NCI-H524 treated with DMSO at 0.1 percent for 48 hours (cell line): Measurements from ENCODE around the gene GNAQ.

ENCODE experiments used
- DNase-seq: peaks from one replicate; lab custom pipeline; 2025; lab: John Stamatoyannopoulos, UW

The GNAQ gene

GRCh38 chr9:77974434-77974833 is 57.2 kb downstream of the GNAQ start:
- DNase-seq = no peak

GRCh38 chr9:77969083-77969482 is 62.5 kb downstream of the GNAQ start:
- DNase-seq = no peak

- no peak for DNase-seq
Measured at GRCh38 chr9:77968506-77968905, 63.1 kb downstream of the GNAQ start.

DNA sequence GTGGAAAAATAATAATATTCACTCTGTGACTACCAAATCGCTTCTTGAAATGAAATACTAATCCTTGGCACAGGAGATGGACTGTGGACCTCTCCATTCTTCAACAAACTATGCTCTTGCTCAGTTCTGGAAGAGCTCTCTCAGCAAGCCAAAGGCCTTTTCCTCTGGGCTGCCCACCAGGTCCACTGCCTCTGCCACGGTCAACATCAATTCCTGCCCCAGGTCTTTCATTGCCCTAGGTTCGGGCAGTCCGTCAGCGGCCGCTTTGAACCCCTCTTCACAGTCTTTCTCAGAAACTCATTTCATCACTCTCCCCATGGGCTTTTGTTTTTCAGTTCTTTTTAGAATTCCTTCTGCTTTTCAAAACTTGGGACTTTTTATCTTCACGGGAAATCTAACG is 64.9 kb downstream of the GNAQ start:
- DNase-seq = no peak

GRCh38 chr9:77965445-77966123 is 66.0 kb downstream of the GNAQ start:
- no peak for DNase-seq

- DNase-seq = no peak
Measured at GRCh38 chr9:77964258-77964657, 67.4 kb downstream of the GNAQ start.

DNA sequence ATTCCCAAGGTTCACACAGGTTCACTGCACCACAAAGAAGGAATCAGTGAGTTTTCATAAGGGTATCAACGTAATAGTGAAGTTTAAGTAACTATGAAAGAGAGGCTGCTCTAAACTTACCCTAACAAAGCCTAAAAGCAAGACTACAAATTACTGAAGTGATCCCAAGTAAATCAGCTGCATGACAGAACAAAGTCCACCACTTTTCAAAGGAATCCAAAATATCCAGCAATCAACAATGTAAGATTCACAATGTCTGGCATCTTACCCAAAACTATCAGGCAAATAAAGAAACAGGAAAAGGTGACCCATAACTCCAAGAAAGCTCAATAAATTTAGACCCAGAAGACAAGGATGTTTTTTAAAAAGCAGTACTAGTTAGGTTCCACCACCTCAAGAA is 70.1 kb downstream of the GNAQ start:
- no peak for DNase-seq

DNA sequence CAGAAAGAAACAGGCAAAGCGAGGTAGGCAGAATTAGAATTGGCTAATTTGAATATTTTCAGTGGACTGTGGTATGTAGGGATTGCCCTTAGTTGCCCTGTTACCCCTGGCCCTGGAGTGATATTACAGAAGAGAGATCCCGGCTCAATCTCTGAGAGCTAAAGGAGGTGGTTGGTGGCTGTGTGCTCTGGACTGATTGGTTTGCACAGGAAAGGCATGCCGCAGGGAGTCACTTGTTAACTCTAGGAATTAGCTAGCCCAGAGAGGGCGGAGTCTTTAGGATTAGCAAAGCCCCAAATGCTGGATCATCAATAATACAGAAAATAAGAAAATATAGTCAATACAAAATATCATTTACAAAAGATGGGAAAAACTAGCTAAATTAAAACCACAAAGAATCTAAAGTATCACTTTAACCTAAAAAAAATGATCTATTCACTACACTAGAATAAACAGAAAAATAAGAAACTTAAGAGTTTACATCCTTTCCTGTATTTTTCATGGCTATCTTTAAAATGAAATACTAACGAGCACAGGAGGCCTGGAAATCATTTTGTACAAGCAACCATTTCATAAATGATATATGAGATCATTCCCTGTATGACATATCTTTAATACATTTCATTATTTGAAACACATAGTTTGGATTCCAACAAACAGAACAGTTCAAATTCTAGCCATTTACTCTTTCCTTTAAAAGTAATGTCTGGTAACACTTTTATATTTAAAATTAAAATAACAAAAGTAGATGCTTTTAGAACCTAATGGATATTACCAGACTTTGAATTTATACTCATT is 71.1 kb downstream of the GNAQ start:
- no peak for DNase-seq

DNA sequence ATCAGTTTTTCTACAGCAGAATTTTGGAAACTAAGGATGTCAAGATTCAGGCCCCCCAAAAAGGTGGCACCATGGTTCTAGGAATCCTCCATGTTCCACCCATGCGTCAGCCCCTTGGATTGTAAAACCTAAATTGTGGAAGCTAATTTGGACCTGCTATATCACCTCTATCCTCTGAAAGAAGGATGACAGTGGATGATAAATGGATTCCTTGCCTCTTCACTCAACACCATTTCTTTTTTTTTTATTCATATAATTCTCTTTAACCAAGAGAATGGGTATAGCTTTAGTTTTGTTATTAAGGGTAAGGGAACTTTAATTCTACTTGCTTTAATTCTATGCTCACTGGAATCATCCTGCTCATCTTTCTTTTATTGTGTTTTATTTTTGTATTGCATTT is 71.8 kb downstream of the GNAQ start:
- no peak for DNase-seq

- DNase-seq = no peak
Measured at GRCh38 chr9:77957652-77958051, 74.0 kb downstream of the GNAQ start.

DNA sequence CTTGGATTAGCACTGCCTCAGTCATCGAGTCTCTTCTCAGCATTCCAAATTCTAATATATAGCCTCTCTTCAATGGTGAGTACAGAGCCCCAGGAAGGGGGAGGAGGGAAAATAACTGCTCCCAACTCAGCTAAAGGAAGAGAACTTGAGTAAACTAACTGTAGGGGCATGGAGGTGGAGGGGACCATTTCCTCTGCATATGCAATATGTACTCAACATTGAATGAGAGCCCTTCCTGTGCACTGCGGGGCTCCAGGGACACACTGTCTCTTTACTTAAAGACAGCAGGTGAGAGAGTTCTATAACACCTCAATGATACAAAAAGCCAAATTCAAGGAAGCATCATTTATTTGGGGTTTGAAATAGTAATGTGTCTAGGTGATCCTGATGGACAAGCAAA is 75.1 kb downstream of the GNAQ start:
- no peak for DNase-seq

- DNase-seq = no peak
Measured at GRCh38 chr9:77954666-77955015, 77.0 kb downstream of the GNAQ start.

DNA sequence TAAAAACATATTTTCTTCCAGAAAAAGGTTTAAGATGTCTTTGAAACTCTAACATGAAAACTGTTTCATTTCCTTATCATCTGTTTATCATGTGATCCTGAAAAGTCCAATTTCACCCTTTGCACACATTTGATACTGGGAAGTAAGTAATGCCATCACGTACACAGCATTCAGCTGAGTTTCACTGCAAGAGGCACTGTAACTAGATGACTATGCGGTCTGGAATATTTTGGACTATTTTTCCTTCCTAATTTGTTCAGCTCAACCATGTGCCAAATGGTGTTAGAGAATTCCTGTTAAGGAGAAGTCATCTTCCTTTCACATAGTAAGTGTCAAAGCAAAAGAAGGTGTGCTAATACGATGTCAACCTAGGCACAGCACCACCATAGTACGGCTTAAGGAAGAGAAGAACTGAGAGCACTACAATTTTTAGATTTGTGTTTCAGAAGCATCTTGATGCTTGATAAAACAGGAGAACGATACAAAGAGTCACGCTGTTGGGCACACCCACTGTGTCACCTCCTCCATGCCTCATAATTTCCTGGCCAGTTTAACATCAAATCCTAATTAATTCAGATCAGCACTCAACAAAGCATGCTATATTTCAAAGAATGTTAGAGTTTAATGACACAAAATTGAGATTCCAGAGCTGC is 77.5 kb downstream of the GNAQ start:
- no peak for DNase-seq

- DNase-seq = peak; percentile 59
Measured at GRCh38 chr9:77953590-77953989, 78.0 kb downstream of the GNAQ start.

DNA sequence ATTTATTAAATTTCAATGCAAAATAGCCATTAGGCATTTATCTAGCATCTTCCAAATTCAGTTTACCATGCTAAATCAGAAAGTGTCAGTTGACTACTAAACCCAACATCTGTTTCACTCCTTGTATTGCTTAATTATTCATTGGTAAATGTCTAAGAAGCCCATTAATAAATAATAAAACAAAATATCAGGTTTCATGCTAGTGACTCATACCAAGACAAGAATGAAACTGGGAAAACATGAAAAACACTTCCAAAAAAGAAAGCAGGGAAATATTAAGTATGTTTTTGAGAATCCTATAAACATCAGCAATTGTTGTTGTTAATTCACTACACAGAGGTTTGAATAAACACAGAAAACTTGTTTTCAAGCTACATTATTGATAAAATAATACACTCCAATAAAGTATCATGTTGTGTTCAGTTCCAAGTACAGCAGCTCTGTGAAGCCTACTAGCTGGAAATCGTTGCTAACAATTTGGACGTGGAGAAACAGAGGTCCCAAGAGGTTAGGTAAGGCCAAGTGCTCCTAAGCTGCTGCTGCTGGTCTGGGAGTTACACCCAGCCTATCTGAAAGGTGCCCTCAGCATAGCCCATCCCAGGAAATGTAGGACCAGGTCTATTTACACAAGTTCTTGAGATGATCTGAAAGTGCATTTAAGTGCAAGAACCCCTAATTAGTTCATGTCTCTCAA is 78.8 kb downstream of the GNAQ start:
- DNase-seq = peak; percentile 20

- DNase-seq = no peak
Measured at GRCh38 chr9:77951369-77951768, 80.2 kb downstream of the GNAQ start.

- peak; percentile 0 for DNase-seq
Measured at GRCh38 chr9:77949751-77950436, 81.7 kb downstream of the GNAQ start.

DNA sequence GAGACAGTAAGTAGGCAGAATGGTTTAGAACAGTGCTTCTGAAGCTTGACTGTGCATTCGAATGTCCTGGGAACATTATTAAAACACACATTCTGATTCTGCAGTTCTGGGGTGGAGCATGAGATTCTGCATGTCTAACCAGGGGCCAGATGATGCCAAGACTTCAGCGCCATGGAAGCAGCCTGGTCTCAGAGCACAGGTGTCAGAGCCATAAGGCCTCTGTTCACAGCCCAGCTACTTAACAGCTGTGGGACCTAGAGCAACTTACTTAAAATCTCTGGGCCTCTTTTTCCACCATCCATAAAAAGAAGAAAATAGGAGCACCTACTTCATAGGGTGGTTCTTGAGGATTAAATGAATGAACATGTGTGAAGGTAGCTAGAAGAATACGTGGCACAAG is 84.0 kb downstream of the GNAQ start:
- DNase-seq = peak; percentile 33

GRCh38 chr9:77946969-77947620 is 84.5 kb downstream of the GNAQ start:
- DNase-seq = peak; percentile 9

DNA sequence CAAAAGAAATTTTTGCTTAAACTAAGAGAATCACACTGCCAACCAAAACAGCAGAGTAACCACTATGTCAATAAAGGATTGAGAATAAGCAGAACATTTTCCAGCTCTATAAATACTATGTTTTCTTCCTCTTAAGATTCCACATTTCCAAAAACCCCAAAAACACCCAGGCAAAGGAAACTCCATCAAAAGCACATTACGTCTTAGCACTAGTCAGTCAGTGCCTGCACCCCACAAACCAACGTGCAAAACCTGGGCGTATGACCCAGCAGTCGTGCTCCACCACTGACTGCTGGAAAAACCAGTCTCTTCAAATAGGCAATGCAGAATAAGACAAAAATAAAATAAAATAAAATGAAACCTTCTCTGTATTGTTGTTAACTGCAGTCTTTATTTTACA is 85.3 kb downstream of the GNAQ start:
- no peak for DNase-seq

DNA sequence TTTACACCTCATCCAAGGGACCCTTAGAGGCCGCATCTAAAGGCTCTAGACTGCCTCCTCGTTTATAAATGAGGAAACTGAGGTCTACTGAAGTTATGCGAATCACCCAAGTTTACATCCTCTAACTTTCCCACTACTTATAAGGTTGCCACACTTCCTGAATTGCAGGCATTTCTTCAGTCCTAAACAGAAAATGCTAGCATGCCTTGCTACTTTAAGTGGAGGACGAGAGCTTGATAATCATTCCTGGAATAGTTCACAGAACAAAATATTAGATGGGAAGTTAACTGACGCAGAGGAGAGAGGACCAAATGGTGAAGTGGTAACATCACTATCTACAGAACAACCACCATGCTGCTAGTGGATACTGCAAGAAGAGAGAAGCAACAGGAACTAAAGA is 85.8 kb downstream of the GNAQ start:
- DNase-seq = no peak
